ENCODE results near the gene KRT34.

DNA sequence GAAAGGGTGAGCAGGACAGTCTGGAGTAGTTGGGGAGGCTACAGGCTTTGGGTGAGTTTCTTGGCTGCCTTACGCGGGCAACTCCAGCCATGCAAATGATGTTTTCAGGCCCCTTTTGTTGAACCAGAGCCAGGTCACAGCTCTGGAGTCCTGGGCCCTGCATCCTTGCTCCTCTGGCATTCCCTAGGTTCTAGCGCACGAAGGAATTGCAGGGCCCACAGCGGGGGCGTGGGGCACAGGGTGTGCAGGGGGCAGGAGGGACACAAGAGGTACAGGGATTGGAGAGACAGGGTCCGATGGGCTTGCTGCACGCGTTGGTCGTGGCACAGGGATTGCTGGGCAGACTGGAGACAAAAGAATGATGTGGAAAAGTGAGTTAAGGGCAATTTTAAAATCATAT is 11.7 kb upstream of the KRT34 start:
- TF ChIP-seq, protein P1, sequence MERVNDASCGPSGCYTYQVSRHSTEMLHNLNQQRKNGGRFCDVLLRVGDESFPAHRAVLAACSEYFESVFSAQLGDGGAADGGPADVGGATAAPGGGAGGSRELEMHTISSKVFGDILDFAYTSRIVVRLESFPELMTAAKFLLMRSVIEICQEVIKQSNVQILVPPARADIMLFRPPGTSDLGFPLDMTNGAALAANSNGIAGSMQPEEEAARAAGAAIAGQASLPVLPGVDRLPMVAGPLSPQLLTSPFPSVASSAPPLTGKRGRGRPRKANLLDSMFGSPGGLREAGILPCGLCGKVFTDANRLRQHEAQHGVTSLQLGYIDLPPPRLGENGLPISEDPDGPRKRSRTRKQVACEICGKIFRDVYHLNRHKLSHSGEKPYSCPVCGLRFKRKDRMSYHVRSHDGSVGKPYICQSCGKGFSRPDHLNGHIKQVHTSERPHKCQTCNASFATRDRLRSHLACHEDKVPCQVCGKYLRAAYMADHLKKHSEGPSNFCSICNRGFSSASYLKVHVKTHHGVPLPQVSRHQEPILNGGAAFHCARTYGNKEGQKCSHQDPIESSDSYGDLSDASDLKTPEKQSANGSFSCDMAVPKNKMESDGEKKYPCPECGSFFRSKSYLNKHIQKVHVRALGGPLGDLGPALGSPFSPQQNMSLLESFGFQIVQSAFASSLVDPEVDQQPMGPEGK (CRISPR knock-in tag; IDR thresholded peaks at IDR 0.05; ENCODE audit: borderline replicate concordance): no peak
- no peak for TF ChIP-seq ZNF8 (CRISPR knock-in tag; IDR thresholded peaks at IDR 0.05)
- TF ChIP-seq SNAI2 (CRISPR knock-in tag; IDR thresholded peaks at IDR 0.05): no peak
- TF ChIP-seq ARNTL (CRISPR knock-in tag; IDR thresholded peaks at IDR 0.05; ENCODE audit: borderline replicate concordance, low read depth): no peak
- TF ChIP-seq, protein P2, sequence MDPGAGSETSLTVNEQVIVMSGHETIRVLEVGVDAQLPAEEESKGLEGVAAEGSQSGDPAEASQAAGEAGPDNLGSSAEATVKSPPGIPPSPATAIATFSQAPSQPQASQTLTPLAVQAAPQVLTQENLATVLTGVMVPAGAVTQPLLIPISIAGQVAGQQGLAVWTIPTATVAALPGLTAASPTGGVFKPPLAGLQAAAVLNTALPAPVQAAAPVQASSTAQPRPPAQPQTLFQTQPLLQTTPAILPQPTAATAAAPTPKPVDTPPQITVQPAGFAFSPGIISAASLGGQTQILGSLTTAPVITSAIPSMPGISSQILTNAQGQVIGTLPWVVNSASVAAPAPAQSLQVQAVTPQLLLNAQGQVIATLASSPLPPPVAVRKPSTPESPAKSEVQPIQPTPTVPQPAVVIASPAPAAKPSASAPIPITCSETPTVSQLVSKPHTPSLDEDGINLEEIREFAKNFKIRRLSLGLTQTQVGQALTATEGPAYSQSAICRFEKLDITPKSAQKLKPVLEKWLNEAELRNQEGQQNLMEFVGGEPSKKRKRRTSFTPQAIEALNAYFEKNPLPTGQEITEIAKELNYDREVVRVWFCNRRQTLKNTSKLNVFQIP (CRISPR knock-in tag; IDR thresholded peaks at IDR 0.05; ENCODE audit: borderline replicate concordance, low read depth): no peak
- TF ChIP-seq, protein P3, sequence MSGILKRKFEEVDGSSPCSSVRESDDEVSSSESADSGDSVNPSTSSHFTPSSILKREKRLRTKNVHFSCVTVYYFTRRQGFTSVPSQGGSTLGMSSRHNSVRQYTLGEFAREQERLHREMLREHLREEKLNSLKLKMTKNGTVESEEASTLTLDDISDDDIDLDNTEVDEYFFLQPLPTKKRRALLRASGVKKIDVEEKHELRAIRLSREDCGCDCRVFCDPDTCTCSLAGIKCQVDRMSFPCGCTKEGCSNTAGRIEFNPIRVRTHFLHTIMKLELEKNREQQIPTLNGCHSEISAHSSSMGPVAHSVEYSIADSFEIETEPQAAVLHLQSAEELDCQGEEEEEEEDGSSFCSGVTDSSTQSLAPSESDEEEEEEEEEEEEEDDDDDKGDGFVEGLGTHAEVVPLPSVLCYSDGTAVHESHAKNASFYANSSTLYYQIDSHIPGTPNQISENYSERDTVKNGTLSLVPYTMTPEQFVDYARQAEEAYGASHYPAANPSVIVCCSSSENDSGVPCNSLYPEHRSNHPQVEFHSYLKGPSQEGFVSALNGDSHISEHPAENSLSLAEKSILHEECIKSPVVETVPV (CRISPR knock-in tag; IDR thresholded peaks at IDR 0.05): no peak
- TF ChIP-seq OSR1 (CRISPR knock-in tag; IDR thresholded peaks at IDR 0.05): no peak

Data from SK-N-SH treated with all-trans-retinoic acid at 6 μM for 48 hours (cell line).